K562 (cell line): ENCODE results near the gene DAP. TPM values are rescaled to one million over a fixed set of nuclear protein-coding genes. Genes with fewer than 3 reads are reported as not detected.

ENCODE experiments used
- CBFA2T3 ChIP-seq: fragments of 450-650 bp; IDR thresholded peaks from 2 replicates; pipeline ENCODE4 v1.6.1; 2017
- CBX3 ChIP-seq, 2 experiments: IDR thresholded peaks; 1 replicate in 1 of 2; 2 replicates in 1 of 2; pipeline ENCODE4 v1.6.1; 2012; ENCODE audit warnings: inconsistent platforms in 2 of 2, low read length in 2 of 2, borderline replicate concordance in 1 of 2, control low read depth in 1 of 2
- CREB5 ChIP-seq: fragments of 250-450 bp; sonication (Bioruptor Pico); IDR thresholded peaks from 2 replicates; pipeline ENCODE4 v1.5.0; 2020; ENCODE audit warnings: mild to moderate bottlenecking
- E2F6 ChIP-seq, 2 experiments: IDR thresholded peaks; 2 replicates each; pipeline ENCODE4 v1.6.1; 2011; ENCODE audit warnings: borderline replicate concordance in 1 of 2, control low read depth in 1 of 2, low read depth in 1 of 2, low read length in 1 of 2, mild to moderate bottlenecking in 1 of 2, mixed read lengths in 1 of 2, moderate library complexity in 1 of 2; ENCODE audit not compliant: insufficient read depth in 1 of 2, insufficient read length in 1 of 2, poor library complexity in 1 of 2, severe bottlenecking in 1 of 2; ENCODE audit errors: extremely low read depth in 1 of 2
- FOXA1 ChIP-seq: fragments of 450-650 bp; IDR thresholded peaks from 2 replicates; pipeline ENCODE4 v1.6.1; 2016; ENCODE audit warnings: mild to moderate bottlenecking, borderline replicate concordance
- HMBOX1 ChIP-seq: sonication (generic); IDR thresholded peaks from 2 replicates; pipeline ENCODE4 v1.6.1; 2016
- KAT2B ChIP-seq: IDR thresholded peaks from one replicate; pipeline ENCODE4 v1.6.1; 2012; ENCODE audit warnings: low read depth, mild to moderate bottlenecking, control low read depth, inconsistent platforms, low read length, moderate library complexity
- NFIC ChIP-seq: fragments of 450-650 bp; IDR thresholded peaks from 2 replicates; pipeline ENCODE4 v1.6.1; 2017; ENCODE audit warnings: mild to moderate bottlenecking, inconsistent platforms
- NR2C1 ChIP-seq, 2 experiments: fragments of 450-650 bp; IDR thresholded peaks; 2 replicates each; pipeline ENCODE4 v1.6.1; 2017; ENCODE audit warnings: mild to moderate bottlenecking in 2 of 2, antibody characterized with exemption in 1 of 2, inconsistent platforms in 1 of 2, missing compliant biosample characterization in 1 of 2, missing genetic modification characterization in 1 of 2
- NR2C2 ChIP-seq, 2 experiments: fragments of 200-800 bp in 1 of 2; sonication (Bioruptor generic) in 1 of 2; sonication (generic) in 1 of 2; formaldehyde crosslinking in 1 of 2; IDR thresholded peaks; 2 replicates each; pipeline versions ENCODE4 v1.6.1 to v1.8.0; 2016 to 2022; ENCODE audit warnings: mild to moderate bottlenecking in 1 of 2, missing compliant biosample characterization in 1 of 2, missing genetic modification characterization in 1 of 2, missing genetic modification reagents in 1 of 2
- PHB2 ChIP-seq: fragments of 450-650 bp; IDR thresholded peaks from 2 replicates; pipeline ENCODE4 v1.6.1; 2017; ENCODE audit warnings: low read depth
- POLR2A ChIP-seq: fragments of 450-650 bp; conservative IDR thresholded peaks from 2 replicates; pipeline ENCODE4 v1.6.1; 2016
- POLR2B ChIP-seq: fragments of 450-650 bp; IDR thresholded peaks from 2 replicates; pipeline ENCODE4 v1.6.1; 2018; ENCODE audit warnings: low read depth; ENCODE audit not compliant: partially characterized antibody
- POLR2H ChIP-seq: IDR thresholded peaks from 2 replicates; pipeline ENCODE4 v1.6.1; 2016; ENCODE audit warnings: missing genetic modification characterization, low read depth, mild to moderate bottlenecking, control low read depth, missing compliant biosample characterization, moderate library complexity
- PRDM10 ChIP-seq: fragments of 450-650 bp; IDR thresholded peaks from 2 replicates; pipeline ENCODE4 v1.6.1; 2018; ENCODE audit not compliant: partially characterized antibody
- RNF2 ChIP-seq: sonication (generic); IDR thresholded peaks from 2 replicates; pipeline ENCODE4 v1.6.1; 2016
- SMAD4 ChIP-seq: fragments of 250-450 bp; sonication (Bioruptor Pico); conservative IDR thresholded peaks from 2 replicates; pipeline ENCODE4 v1.8.0; 2021; ENCODE audit warnings: inconsistent platforms, mild to moderate bottlenecking, moderate library complexity
- SMARCA4 ChIP-seq: fragments of 450-650 bp; IDR thresholded peaks from 2 replicates; pipeline ENCODE4 v1.6.1; 2016
- SMARCE1 ChIP-seq: fragments of 450-650 bp; IDR thresholded peaks from 2 replicates; pipeline ENCODE4 v1.7.1; 2016; ENCODE audit warnings: mild to moderate bottlenecking
- SP2 ChIP-seq: IDR thresholded peaks from 2 replicates; pipeline ENCODE4 v1.6.1; 2011; ENCODE audit warnings: mild to moderate bottlenecking, low read depth, low read length, moderate library complexity; ENCODE audit not compliant: poor library complexity, severe bottlenecking; ENCODE audit errors: extremely low read depth
- ZNF347 ChIP-seq: fragments of 450-650 bp; formaldehyde crosslinking; IDR thresholded peaks from 2 replicates; pipeline ENCODE4 v1.4.0; 2020; ENCODE audit warnings: low read depth, mild to moderate bottlenecking, moderate library complexity
- polyA plus RNA-seq, 8 experiments: library from polyadenylated mRNA; depleted of rRNA in 4 of 8; stranded (reverse) in 5 of 8; unstranded in 3 of 8; fragments of >200 nt; fragmentation: Nextera tagmentation in 2 of 8; fragmentation: Illumina TruSeq in 1 of 8; extraction: Ambion mirVana in 2 of 8; extraction: Trizol in 1 of 8; gene quantifications; 2 replicates each; pipeline versions ENCODE4 v1.2.1 to v1.2.3, GENCODE V29; 2011 to 2014; ENCODE audit warnings: inconsistent platforms in 1 of 8, missing spikeins in 1 of 8
- total RNA-seq, 7 experiments: library from RNA; depleted of rRNA in 6 of 7; stranded (reverse); fragments of >200 nt in 6 of 7; fragmentation: Illumina TruSeq in 2 of 7; extraction: Trizol in 2 of 7; gene quantifications; 2 replicates each; pipeline versions ENCODE4 v1.2.1 to v1.2.3, GENCODE V29; 2011 to 2021; ENCODE audit warnings: low replicate concordance in 1 of 7

The DAP gene
- total and polyA plus RNA-seq, 9 of the 15 experiments (the other 6 are each of a cell fraction or from before 2014, with no cell fraction given), result 14.1 to 151 (median 34.5) TPM

GRCh38 chr5:10734037-10734709 lies 26.9 kb downstream of the DAP start (continued):
- TF ChIP-seq PRDM10, result peak; percentile 30
- TF ChIP-seq SMARCE1, result peak; percentile 93
- peak in 1 of 2 experiments; percentile 43 for TF ChIP-seq E2F6 (IDR thresholded peaks at IDR 0.05; ENCODE audit: borderline replicate concordance in 1 of 2, extremely low read depth in 1 of 2, insufficient read depth in 1 of 2, insufficient read length in 1 of 2, low read depth in 1 of 2, low read length in 1 of 2, poor library complexity in 1 of 2, severe bottlenecking in 1 of 2)
- TF ChIP-seq RNF2, result peak; percentile 98
- peak; percentile 83 for TF ChIP-seq SMAD4 (CRISPR knock-in tag)
- no peak for TF ChIP-seq KAT2B
- TF ChIP-seq FOXA1, result no peak
- peak; percentile 85 for TF ChIP-seq NFIC
- peak in 1 of 2 experiments; percentile 78; a peak in 1 of 3 replicates for TF ChIP-seq CBX3 (IDR thresholded peaks at IDR 0.05; ENCODE audit: borderline replicate concordance in 1 of 2, low read length in 2 of 2)
- no peak for TF ChIP-seq POLR2B
- peak; percentile 97 for TF ChIP-seq SMARCA4
- TF ChIP-seq CREB5 (CRISPR knock-in tag), result no peak
- TF ChIP-seq CBFA2T3, result peak; percentile 97
- TF ChIP-seq POLR2A, result 0 out of 2 replicates have a peak, but pooled peaks have one; percentile 45
- no peak for TF ChIP-seq SP2
- TF ChIP-seq NR2C1 (IDR thresholded peaks at IDR 0.05), result no peak
- no peak; the same call in 1 of the 2 replicates for TF ChIP-seq NR2C1 (tag; IDR thresholded peaks at IDR 0.05)
- TF ChIP-seq ZNF347 (CRISPR knock-in tag), result no peak
- no peak for TF ChIP-seq NR2C2 (CRISPR knock-in tag; IDR thresholded peaks at IDR 0.05)
- peak; percentile 32; the same call in 1 of the 2 replicates for TF ChIP-seq NR2C2 (tag; IDR thresholded peaks at IDR 0.05)
- TF ChIP-seq HMBOX1, result peak; percentile 53; the same call in 1 of the 2 replicates
- TF ChIP-seq POLR2H (tag), result no peak; the same call in 1 of the 2 replicates
- TF ChIP-seq PHB2, result peak; percentile 74; the same call in 1 of the 2 replicates
